ENCODE measurements around the gene SLCO2B1. TPM values are rescaled to one million over a fixed set of nuclear protein-coding genes. Genes with fewer than 3 reads are reported as not detected.

Gene SLCO2B1
- total and polyA plus RNA-seq, 2 experiments from 2014 or later: not detected

DNA sequence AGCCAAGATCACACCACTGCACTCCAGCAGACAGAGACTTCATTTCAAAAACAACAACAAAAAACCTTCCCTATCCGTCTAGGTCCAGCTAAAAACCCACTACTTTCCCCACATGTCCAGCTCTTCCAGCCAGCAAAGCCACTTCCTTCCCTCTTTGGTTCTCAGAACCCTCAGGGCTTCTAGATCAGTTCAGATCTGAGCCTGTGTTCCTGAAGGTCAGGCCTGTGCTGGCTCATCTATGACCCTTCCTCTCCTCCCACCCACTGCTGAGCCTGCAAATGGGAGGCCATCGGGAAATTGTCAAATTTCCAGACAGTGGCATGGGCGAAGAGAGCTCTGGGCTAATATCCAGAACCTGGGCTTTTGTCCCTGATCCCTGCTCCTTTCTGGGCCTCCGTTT lies 37.8 kb downstream of the SLCO2B1 start:
- H3F3A ChIP-seq (ENCODE audit: insufficient read depth): no peaks in the 10 kb centered on the region
- no peaks in the 10 kb centered on the region for H3K36me3 ChIP-seq (ENCODE audit: low read depth)
- no peak for DNase-seq
- H3K9me3 ChIP-seq (ENCODE audit: low read depth): no peaks in the 10 kb centered on the region
- no peak overlapping the region for H3K4me2 ChIP-seq (ENCODE audit: unreplicated experiment)
- in situ Hi-C loops (cut with MboI): no loop called here
- no peak overlapping the region for H3K9ac ChIP-seq
- no peaks in the 10 kb centered on the region for H3K4me1 ChIP-seq (ENCODE audit: insufficient read depth)
- TF ChIP-seq EZH2phosphoT487 (IDR thresholded peaks at IDR 0.05; ENCODE audit: insufficient read depth, low read depth) (no peak), EZH2 (IDR thresholded peaks at IDR 0.05; ENCODE audit: insufficient read depth, poor library complexity, severe bottlenecking) (no peak)
- H3K4me3 ChIP-seq: no peak overlapping the region
- peaks cover 34% of the 10 kb centered on the region for H3K27me3 ChIP-seq (replicated peaks; ENCODE audit: insufficient read depth)
- H2AFZ ChIP-seq: no peak overlapping the region
- H3K9me2 ChIP-seq (ENCODE audit: insufficient read depth): no peaks in the 10 kb centered on the region
- 50 to 70% methylated on average over 4 of the region's 4 CpGs for WGBS, 2 experiments (ENCODE audit: low coverage in 1 of 2, low lambda C conversion rate in 2 of 2, missing lambda C conversion rate in 2 of 2)
- H3K27ac ChIP-seq: no peak overlapping the region
- H3K79me2 ChIP-seq (ENCODE audit: insufficient read depth): no peaks in the 10 kb centered on the region
- H4K20me1 ChIP-seq (ENCODE audit: insufficient read depth): no peaks in the 10 kb centered on the region

DNA sequence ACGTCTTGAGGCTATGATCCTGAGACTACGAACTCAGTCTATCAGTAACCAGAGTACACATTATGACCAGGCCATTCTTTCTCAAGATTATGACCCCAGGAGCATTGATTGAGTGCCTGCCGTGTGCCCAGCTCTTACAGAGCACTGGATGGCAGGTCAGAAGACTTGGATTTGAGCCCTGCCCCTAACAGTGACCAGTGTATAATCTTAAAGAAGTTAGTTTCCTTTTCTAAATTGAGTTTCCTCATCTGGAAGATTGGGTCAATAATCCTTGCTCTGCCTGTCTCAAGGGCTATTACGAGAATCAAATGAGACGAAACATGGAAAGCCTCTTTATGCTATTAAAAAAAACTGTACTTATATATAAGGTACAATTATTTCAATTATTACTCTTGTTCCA lies 38.2 kb downstream of the SLCO2B1 start:
- H3K4me1 ChIP-seq (ENCODE audit: insufficient read depth): no peaks in the 10 kb centered on the region
- no peaks in the 10 kb centered on the region for H3K9me3 ChIP-seq (ENCODE audit: low read depth)
- H3F3A ChIP-seq (ENCODE audit: insufficient read depth): no peaks in the 10 kb centered on the region
- TF ChIP-seq EZH2 (IDR thresholded peaks at IDR 0.05; ENCODE audit: insufficient read depth, poor library complexity, severe bottlenecking) (no peak), EZH2phosphoT487 (IDR thresholded peaks at IDR 0.05; ENCODE audit: insufficient read depth, low read depth) (no peak)
- no peak overlapping the region for H3K4me2 ChIP-seq (ENCODE audit: unreplicated experiment)
- H3K79me2 ChIP-seq (ENCODE audit: insufficient read depth): no peaks in the 10 kb centered on the region
- no peak overlapping the region for H3K4me3 ChIP-seq
- no peaks in the 10 kb centered on the region for H3K36me3 ChIP-seq (ENCODE audit: low read depth)
- no peaks in the 10 kb centered on the region for H4K20me1 ChIP-seq (ENCODE audit: insufficient read depth)
- H3K27me3 ChIP-seq (replicated peaks; ENCODE audit: insufficient read depth): peaks cover 33% of the 10 kb centered on the region
- 74 to 76% methylated on average over 5 of the region's 5 CpGs for WGBS, 2 experiments (ENCODE audit: low coverage in 1 of 2, low lambda C conversion rate in 2 of 2, missing lambda C conversion rate in 2 of 2)
- no peak overlapping the region for H3K9ac ChIP-seq
- no peak overlapping the region for H3K27ac ChIP-seq
- no peak overlapping the region for H2AFZ ChIP-seq
- H3K9me2 ChIP-seq (ENCODE audit: insufficient read depth): no peaks in the 10 kb centered on the region
- in situ Hi-C loops (cut with MboI): no loop called here
- no peak for DNase-seq

DNA sequence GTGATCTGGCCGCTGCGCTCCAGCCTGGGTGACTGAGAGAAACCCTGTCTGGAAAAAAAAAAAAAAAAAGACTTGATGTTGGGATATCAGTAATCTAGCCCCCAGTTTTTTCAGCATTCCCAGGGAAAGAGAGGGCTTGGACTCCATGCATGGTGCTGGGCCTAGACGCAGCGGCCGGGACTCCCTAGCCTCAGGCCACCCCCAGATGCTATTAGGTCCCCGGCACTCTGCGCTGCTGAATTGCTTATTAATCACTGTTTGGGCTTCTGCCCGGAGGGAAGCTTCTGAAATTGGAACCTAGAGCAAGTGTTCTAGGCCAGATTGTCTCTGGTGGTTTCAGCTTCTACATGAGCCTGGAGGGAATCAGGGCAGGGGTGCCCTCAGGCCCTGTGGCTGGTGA lies 39.0 kb downstream of the SLCO2B1 start:
- no peaks in the 10 kb centered on the region for H3K4me1 ChIP-seq (ENCODE audit: insufficient read depth)
- H3F3A ChIP-seq (ENCODE audit: insufficient read depth): no peaks in the 10 kb centered on the region
- H3K79me2 ChIP-seq (ENCODE audit: insufficient read depth): no peaks in the 10 kb centered on the region
- WGBS, 2 experiments (ENCODE audit: low coverage in 1 of 2, low lambda C conversion rate in 2 of 2, missing lambda C conversion rate in 2 of 2): 25 to 28% methylated on average over 8 of the region's 8 CpGs
- H2AFZ ChIP-seq: no peak overlapping the region
- TF ChIP-seq EZH2 (IDR thresholded peaks at IDR 0.05; ENCODE audit: insufficient read depth, poor library complexity, severe bottlenecking) (no peak), EZH2phosphoT487 (IDR thresholded peaks at IDR 0.05; ENCODE audit: insufficient read depth, low read depth) (no peak)
- H3K27me3 ChIP-seq (replicated peaks; ENCODE audit: insufficient read depth): peaks cover 37% of the 10 kb centered on the region
- no peak overlapping the region for H3K27ac ChIP-seq
- H3K9me3 ChIP-seq (ENCODE audit: low read depth): no peaks in the 10 kb centered on the region
- no peak overlapping the region for H3K4me2 ChIP-seq (ENCODE audit: unreplicated experiment)
- DNase-seq: peak; percentile 38
- H3K36me3 ChIP-seq (ENCODE audit: low read depth): no peaks in the 10 kb centered on the region
- in situ Hi-C loops (cut with MboI): no loop called here
- no peaks in the 10 kb centered on the region for H3K9me2 ChIP-seq (ENCODE audit: insufficient read depth)
- H3K9ac ChIP-seq: no peak overlapping the region
- H3K4me3 ChIP-seq: no peak overlapping the region
- H4K20me1 ChIP-seq (ENCODE audit: insufficient read depth): no peaks in the 10 kb centered on the region

DNA sequence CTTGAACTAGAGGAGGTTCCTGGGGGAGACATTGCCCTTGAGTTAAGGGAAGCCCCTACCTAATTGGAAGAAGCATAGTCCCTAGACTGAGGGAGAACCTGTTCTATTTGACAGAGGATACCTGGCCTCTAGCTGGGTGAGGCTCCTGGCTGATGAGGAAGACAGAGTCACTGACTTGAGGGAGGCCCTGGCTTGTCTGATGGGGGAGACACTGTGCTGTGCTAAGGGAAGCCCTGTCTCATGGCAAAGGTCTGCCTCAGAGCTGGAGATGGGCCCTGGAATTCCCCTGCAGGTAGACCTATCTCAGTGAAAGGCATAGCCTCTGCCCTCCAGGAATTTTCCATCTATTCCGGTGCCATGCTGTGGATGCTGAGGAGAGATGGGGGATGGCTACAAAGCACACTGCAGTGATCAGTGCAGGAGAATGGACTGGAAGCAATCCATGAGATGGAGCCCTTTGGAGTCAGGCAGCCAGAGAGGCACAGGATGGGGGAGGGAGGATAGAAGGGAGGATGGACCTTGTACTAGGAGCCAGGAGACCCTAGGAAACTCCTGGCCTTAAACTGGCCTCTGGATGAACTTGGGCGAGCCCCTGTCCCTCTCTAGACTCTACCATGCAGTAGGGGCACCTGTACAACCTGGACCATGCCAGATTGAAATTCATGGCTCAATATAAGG lies 39.9 kb downstream of the SLCO2B1 start:
- Histone ChIP-seq H3K9me3 (ENCODE audit: low read depth) (no peaks in the 10 kb centered on the region), H3K27me3 (replicated peaks; ENCODE audit: insufficient read depth) (peaks cover 44% of the 10 kb centered on the region), H3K27ac (no peak overlapping the region), H3K79me2 (ENCODE audit: insufficient read depth) (no peaks in the 10 kb centered on the region), H2AFZ (no peak overlapping the region), H3K9ac (no peak overlapping the region), H3K4me1 (ENCODE audit: insufficient read depth) (no peaks in the 10 kb centered on the region), H4K20me1 (ENCODE audit: insufficient read depth) (no peaks in the 10 kb centered on the region), H3K9me2 (ENCODE audit: insufficient read depth) (no peaks in the 10 kb centered on the region), H3K4me2 (ENCODE audit: unreplicated experiment) (no peak overlapping the region), H3K36me3 (ENCODE audit: low read depth) (no peaks in the 10 kb centered on the region), H3K4me3 (no peak overlapping the region), H3F3A (ENCODE audit: insufficient read depth) (no peaks in the 10 kb centered on the region)
- TF ChIP-seq EZH2phosphoT487 (IDR thresholded peaks at IDR 0.05; ENCODE audit: insufficient read depth, low read depth) (no peak), EZH2 (IDR thresholded peaks at IDR 0.05; ENCODE audit: insufficient read depth, poor library complexity, severe bottlenecking) (no peak)
- 60 to 63% methylated on average over 2 of the region's 2 CpGs for WGBS, 2 experiments (ENCODE audit: low coverage in 1 of 2, low lambda C conversion rate in 2 of 2, missing lambda C conversion rate in 2 of 2)
- in situ Hi-C loops (cut with MboI): no loop called here
- no peak for DNase-seq
